PC-3 (cell line): Measurements from ENCODE around the gene MLN.

Experiments used
- EZH2 ChIP-seq: fragments of 300-600 bp; sonication (generic); IDR thresholded peaks from one replicate; pipeline ENCODE4 v1.6.1; 2017; ENCODE audit warnings: antibody characterized with exemption, mild to moderate bottlenecking, low read length; ENCODE audit not compliant: unreplicated experiment
- EZH2phosphoT487 ChIP-seq: fragments of 300-600 bp; sonication (generic); IDR thresholded peaks from 2 replicates; pipeline ENCODE4 v1.6.1; 2018; ENCODE audit warnings: mild to moderate bottlenecking, antibody characterized with exemption, low read length, borderline replicate concordance
- TF ChIP-seq, protein P1 (sequence below): fragments of 300-600 bp; sonication (generic); conservative IDR thresholded peaks from 2 replicates; pipeline ENCODE4 v1.5.1; 2017; ENCODE audit warnings: antibody characterized with exemption, low read depth, mild to moderate bottlenecking, low read length

DNA sequence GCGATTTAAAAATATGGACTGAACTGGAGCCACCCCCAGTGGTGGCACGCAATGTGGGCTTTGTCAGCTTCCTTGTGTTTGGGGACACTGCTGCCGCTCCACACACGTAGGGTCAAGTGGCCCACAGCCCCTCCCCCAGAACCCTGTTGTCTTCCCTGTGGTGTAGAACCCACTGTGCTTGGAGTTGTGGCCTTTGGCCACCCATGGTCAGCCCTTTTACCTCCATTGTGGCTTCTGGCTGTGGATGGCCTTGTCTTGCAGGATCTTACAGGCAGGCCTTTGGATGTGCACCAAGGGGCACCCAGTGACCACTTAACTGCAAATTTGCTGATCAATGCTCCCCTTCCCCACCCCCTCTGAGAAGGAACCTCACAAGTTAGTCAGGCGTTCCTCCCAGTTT is 12.9 kb downstream of the MLN start:
- TF ChIP-seq EZH2phosphoT487 (no peak), EZH2 (no peak)
- TF ChIP-seq, protein P1, sequence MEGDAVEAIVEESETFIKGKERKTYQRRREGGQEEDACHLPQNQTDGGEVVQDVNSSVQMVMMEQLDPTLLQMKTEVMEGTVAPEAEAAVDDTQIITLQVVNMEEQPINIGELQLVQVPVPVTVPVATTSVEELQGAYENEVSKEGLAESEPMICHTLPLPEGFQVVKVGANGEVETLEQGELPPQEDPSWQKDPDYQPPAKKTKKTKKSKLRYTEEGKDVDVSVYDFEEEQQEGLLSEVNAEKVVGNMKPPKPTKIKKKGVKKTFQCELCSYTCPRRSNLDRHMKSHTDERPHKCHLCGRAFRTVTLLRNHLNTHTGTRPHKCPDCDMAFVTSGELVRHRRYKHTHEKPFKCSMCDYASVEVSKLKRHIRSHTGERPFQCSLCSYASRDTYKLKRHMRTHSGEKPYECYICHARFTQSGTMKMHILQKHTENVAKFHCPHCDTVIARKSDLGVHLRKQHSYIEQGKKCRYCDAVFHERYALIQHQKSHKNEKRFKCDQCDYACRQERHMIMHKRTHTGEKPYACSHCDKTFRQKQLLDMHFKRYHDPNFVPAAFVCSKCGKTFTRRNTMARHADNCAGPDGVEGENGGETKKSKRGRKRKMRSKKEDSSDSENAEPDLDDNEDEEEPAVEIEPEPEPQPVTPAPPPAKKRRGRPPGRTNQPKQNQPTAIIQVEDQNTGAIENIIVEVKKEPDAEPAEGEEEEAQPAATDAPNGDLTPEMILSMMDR: no peak
